Measurements from ENCODE around the gene FAM20A.

DNA sequence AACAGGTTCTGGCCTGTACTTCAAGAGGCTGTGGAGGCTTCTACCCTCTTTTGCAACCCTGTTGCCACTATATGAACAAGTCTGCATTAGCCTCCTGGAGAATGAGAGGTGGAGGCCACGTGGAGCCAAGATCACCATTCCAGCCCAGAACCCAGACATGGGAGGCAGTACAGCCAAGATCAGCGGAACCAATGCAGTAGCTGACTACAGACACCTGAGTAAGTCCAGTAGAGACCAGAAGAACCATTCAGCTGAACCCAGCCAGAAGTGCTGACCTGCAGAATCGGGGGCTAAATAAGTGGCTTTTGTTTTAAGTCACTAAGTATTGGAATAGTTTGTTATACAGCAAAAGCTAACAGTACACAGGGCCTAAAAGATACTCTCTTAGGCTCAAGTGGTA, 12.1 kb downstream of the FAM20A start:
- TF ChIP-seq, protein P1, sequence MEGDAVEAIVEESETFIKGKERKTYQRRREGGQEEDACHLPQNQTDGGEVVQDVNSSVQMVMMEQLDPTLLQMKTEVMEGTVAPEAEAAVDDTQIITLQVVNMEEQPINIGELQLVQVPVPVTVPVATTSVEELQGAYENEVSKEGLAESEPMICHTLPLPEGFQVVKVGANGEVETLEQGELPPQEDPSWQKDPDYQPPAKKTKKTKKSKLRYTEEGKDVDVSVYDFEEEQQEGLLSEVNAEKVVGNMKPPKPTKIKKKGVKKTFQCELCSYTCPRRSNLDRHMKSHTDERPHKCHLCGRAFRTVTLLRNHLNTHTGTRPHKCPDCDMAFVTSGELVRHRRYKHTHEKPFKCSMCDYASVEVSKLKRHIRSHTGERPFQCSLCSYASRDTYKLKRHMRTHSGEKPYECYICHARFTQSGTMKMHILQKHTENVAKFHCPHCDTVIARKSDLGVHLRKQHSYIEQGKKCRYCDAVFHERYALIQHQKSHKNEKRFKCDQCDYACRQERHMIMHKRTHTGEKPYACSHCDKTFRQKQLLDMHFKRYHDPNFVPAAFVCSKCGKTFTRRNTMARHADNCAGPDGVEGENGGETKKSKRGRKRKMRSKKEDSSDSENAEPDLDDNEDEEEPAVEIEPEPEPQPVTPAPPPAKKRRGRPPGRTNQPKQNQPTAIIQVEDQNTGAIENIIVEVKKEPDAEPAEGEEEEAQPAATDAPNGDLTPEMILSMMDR (IDR thresholded peaks at IDR 0.05; ENCODE audit: low read length), result no peak
- no peak for TF ChIP-seq EZH2 (IDR thresholded peaks at IDR 0.05; ENCODE audit: borderline replicate concordance, low read length)

Measured in OCI-LY1 (cell line).